K562 (cell line): ENCODE measurements around the gene NTM.

Experiments used
- KLF6 ChIP-seq: fragments of 250-450 bp; sonication (Bioruptor Pico); IDR thresholded peaks from 2 replicates; pipeline ENCODE4 v1.4.0; 2020; ENCODE audit warnings: mild to moderate bottlenecking, moderate library complexity, borderline replicate concordance
- NFIC ChIP-seq: fragments of 450-650 bp; IDR thresholded peaks from 2 replicates; pipeline ENCODE4 v1.6.1; 2017; ENCODE audit warnings: mild to moderate bottlenecking, inconsistent platforms
- PBX2 ChIP-seq, 2 experiments: IDR thresholded peaks in 1 of 2; conservative IDR thresholded peaks in 1 of 2; 2 replicates each; pipeline ENCODE4 v1.6.1; 2016; ENCODE audit warnings: low read depth in 2 of 2, mild to moderate bottlenecking in 1 of 2, missing compliant biosample characterization in 1 of 2, missing genetic modification characterization in 1 of 2, moderate library complexity in 1 of 2
- PREB ChIP-seq: sonication (generic); formaldehyde crosslinking; IDR thresholded peaks from 2 replicates; pipeline ENCODE4 v1.8.1; 2023; ENCODE audit warnings: mild to moderate bottlenecking, missing genetic modification reagents
- RAD51 ChIP-seq: fragments of 450-650 bp; IDR thresholded peaks from 2 replicates; pipeline ENCODE4 v1.7.1; 2016; ENCODE audit warnings: low read depth, mild to moderate bottlenecking, borderline replicate concordance
- SMARCE1 ChIP-seq: fragments of 450-650 bp; IDR thresholded peaks from 2 replicates; pipeline ENCODE4 v1.7.1; 2016; ENCODE audit warnings: mild to moderate bottlenecking
- TAF1 ChIP-seq: IDR thresholded peaks from 2 replicates; pipeline ENCODE4 v1.6.1; 2011; ENCODE audit warnings: mild to moderate bottlenecking, low read length, moderate library complexity; ENCODE audit not compliant: insufficient read depth, control insufficient read depth, severe bottlenecking; ENCODE audit errors: extremely low read depth
- TRIM28 ChIP-seq: fragments of 450-650 bp; IDR thresholded peaks from 2 replicates; pipeline ENCODE4 v1.6.1; 2017
- USF1 ChIP-seq: sonication (generic); formaldehyde crosslinking; IDR thresholded peaks from 2 replicates; pipeline ENCODE4 v1.9.0; 2022; ENCODE audit warnings: mild to moderate bottlenecking, missing genetic modification reagents

- no peak for TF ChIP-seq TAF1
- TF ChIP-seq SMARCE1 = no peak
- no peak for TF ChIP-seq PREB (CRISPR knock-in tag)
- no peak for TF ChIP-seq PBX2 (CRISPR knock-in tag; IDR thresholded peaks at IDR 0.05; ENCODE audit: low read depth)
- no peak for TF ChIP-seq PBX2 (tag; conservative IDR thresholded peaks at IDR 0.05; ENCODE audit: low read depth)
- TF ChIP-seq USF1 (CRISPR knock-in tag) = no peak
- no peak for TF ChIP-seq TRIM28
- TF ChIP-seq NFIC = no peak
- TF ChIP-seq KLF6 (CRISPR knock-in tag) = no peak
- no peak for TF ChIP-seq RAD51
Measured at GRCh38 chr11:132137289-132137980, 767.0 kb downstream of the NTM start.
